WTC11 (cell line): ENCODE measurements around the gene RPS27.

Source experiments
- CBFB ChIP-seq: sonication (generic); formaldehyde crosslinking; IDR thresholded peaks from 2 replicates; pipeline ENCODE4 v1.8.1; 2022; ENCODE audit warnings: mild to moderate bottlenecking, low read depth, missing genetic modification reagents
- ETV6 ChIP-seq: sonication (generic); formaldehyde crosslinking; IDR thresholded peaks from 2 replicates; pipeline ENCODE4 v1.8.1; 2022; ENCODE audit warnings: mild to moderate bottlenecking, missing genetic modification reagents
- MXD4 ChIP-seq: fragments of 250-450 bp; sonication (Bioruptor Pico); IDR thresholded peaks from 2 replicates; pipeline ENCODE4 v1.8.0; 2021; ENCODE audit warnings: mild to moderate bottlenecking, moderate library complexity, borderline replicate concordance
- NFYB ChIP-seq: sonication (generic); formaldehyde crosslinking; conservative IDR thresholded peaks from 2 replicates; pipeline ENCODE4 v1.8.0; 2022; ENCODE audit warnings: low read depth, missing genetic modification reagents
- NR2C2 ChIP-seq: sonication (generic); formaldehyde crosslinking; IDR thresholded peaks from 2 replicates; pipeline ENCODE4 v1.8.0; 2022; ENCODE audit warnings: mild to moderate bottlenecking, missing genetic modification reagents
- TF ChIP-seq, protein P1 (sequence below): sonication (generic); formaldehyde crosslinking; IDR thresholded peaks from 2 replicates; pipeline ENCODE4 v1.8.0; 2022; ENCODE audit warnings: mild to moderate bottlenecking, missing genetic modification reagents
- TF ChIP-seq, protein P2 (sequence below): fragments of 200-600 bp; IDR thresholded peaks from 2 replicates; pipeline ENCODE4 v1.8.0; 2022; ENCODE audit warnings: antibody characterized with exemption
- TF ChIP-seq, protein P3 (sequence below): sonication (generic); formaldehyde crosslinking; IDR thresholded peaks from 2 replicates; pipeline ENCODE4 v1.8.1; 2023; ENCODE audit warnings: mild to moderate bottlenecking, missing genetic modification reagents, moderate library complexity

DNA sequence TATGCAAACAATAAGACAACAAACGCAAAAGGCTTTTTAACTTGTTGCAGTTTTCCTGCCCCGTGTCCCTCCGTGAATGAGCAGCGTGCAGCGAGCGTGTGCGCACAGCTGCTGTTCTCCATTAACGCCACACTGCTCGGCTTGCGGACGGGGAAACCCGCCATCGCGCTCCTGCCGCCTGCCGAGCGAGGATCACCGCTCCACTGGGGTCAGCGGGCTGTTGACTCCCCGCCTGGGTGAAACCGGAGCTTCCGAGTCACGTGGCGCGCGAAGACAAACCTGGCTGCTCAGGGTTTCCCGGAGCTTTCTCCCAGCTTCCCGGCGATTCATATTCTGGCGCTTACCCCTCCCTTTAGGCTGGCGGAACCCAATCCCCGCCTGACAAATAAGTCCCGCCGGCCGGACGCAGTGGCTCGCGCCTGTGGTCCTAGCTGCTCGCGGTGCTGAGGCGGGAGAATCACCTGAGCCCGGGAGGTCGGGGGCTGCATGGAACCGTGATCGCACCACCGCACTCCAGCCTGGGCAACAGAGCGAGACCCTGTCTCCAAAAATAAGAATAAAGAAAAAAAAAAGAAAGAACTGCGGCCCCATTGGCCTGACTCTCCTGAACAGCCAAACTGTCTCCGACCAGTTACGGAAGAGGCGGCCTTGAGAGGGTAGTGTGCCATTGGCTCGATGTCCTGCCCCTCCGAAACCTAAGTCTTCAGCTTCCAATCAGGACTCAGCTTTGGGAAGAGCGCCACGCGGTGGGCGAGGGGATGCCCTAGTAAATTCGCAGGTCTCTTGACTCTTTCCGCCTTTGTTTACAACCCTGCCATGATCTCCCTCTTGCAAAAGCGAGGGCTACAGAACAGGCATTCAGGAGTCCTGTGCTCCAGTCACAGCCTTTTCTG, 23.2 kb upstream of the RPS27 start, which contains the start of gene CREB3L4:
- TF ChIP-seq, protein P1, sequence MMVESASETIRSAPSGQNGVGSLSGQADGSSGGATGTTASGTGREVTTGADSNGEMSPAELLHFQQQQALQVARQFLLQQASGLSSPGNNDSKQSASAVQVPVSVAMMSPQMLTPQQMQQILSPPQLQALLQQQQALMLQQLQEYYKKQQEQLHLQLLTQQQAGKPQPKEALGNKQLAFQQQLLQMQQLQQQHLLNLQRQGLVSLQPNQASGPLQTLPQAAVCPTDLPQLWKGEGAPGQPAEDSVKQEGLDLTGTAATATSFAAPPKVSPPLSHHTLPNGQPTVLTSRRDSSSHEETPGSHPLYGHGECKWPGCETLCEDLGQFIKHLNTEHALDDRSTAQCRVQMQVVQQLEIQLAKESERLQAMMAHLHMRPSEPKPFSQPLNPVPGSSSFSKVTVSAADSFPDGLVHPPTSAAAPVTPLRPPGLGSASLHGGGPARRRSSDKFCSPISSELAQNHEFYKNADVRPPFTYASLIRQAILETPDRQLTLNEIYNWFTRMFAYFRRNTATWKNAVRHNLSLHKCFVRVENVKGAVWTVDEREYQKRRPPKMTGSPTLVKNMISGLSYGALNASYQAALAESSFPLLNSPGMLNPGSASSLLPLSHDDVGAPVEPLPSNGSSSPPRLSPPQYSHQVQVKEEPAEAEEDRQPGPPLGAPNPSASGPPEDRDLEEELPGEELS: peak; percentile 96
- TF ChIP-seq, protein P2, sequence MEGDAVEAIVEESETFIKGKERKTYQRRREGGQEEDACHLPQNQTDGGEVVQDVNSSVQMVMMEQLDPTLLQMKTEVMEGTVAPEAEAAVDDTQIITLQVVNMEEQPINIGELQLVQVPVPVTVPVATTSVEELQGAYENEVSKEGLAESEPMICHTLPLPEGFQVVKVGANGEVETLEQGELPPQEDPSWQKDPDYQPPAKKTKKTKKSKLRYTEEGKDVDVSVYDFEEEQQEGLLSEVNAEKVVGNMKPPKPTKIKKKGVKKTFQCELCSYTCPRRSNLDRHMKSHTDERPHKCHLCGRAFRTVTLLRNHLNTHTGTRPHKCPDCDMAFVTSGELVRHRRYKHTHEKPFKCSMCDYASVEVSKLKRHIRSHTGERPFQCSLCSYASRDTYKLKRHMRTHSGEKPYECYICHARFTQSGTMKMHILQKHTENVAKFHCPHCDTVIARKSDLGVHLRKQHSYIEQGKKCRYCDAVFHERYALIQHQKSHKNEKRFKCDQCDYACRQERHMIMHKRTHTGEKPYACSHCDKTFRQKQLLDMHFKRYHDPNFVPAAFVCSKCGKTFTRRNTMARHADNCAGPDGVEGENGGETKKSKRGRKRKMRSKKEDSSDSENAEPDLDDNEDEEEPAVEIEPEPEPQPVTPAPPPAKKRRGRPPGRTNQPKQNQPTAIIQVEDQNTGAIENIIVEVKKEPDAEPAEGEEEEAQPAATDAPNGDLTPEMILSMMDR: no peak
- TF ChIP-seq, protein P3, sequence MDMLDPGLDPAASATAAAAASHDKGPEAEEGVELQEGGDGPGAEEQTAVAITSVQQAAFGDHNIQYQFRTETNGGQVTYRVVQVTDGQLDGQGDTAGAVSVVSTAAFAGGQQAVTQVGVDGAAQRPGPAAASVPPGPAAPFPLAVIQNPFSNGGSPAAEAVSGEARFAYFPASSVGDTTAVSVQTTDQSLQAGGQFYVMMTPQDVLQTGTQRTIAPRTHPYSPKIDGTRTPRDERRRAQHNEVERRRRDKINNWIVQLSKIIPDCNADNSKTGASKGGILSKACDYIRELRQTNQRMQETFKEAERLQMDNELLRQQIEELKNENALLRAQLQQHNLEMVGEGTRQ (CRISPR knock-in tag): peak; percentile 98
- TF ChIP-seq MXD4 (CRISPR knock-in tag) (no peak), NFYB (CRISPR knock-in tag) (peak; percentile 96), NR2C2 (CRISPR knock-in tag) (no peak), ETV6 (peak; percentile 90), CBFB (CRISPR knock-in tag) (peak; percentile 81; the same call in 1 of the 2 replicates)
